ENCODE results near the gene SLC2A6. TPM values are rescaled to one million over a fixed set of nuclear protein-coding genes. Genes with fewer than 3 reads are reported as not detected.
A peak's percentile ranks its signal among the peaks of the same experiment; 100 is the strongest.

SLC2A6 gene
- polyA plus RNA-seq, 1 of the 3 experiments (the other 2 are of a cell fraction), result 5.2 TPM

- H3K27ac ChIP-seq (ENCODE audit: low read depth in 2 of 2, low read length in 1 of 2), result peak overlapping the region in 1 of 2 experiments; percentile 99; a peak in 2 of 4 replicates
- no peak overlapping the region for H3K4me2 ChIP-seq
- no peaks in the 10 kb centered on the region for H4K20me1 ChIP-seq (ENCODE audit: insufficient read depth)
- peaks cover 4% of the 10 kb centered on the region for H3F3A ChIP-seq (replicated peaks; ENCODE audit: insufficient read depth)
- H3K4me1 ChIP-seq (ENCODE audit: control insufficient read depth in 1 of 2, insufficient read depth in 2 of 2, low read depth in 1 of 2, low read length in 1 of 2), result peaks cover 0 to 68% of the 10 kb centered on the region in 2 experiments; a peak in 2 of 4 replicates
- no peak overlapping the region for H3K4me3 ChIP-seq (ENCODE audit: low read depth in 2 of 2, low read length in 1 of 2)
- H3K9ac ChIP-seq, result no peak overlapping the region
- CTCF ChIA-PET, result interaction anchor here (1.3 kb wide), 1 partner anchor 20 kb away, joined by 3 read pairs; no protein-coding TSS in a partner anchor
- H3K79me2 ChIP-seq (ENCODE audit: insufficient read depth), result no peaks in the 10 kb centered on the region
- H3K9me2 ChIP-seq, result no peaks in the 10 kb centered on the region
- no peaks in the 10 kb centered on the region for H3K36me3 ChIP-seq (replicated peaks in 1 of 2; ENCODE audit: control insufficient read depth in 1 of 2, insufficient read depth in 2 of 2, low read length in 1 of 2)
- H3K9me3 ChIP-seq, result no peaks in the 10 kb centered on the region
- POLR2A ChIA-PET, result interaction anchor here (0.5 to 3.4 kb wide), 11 partner anchors 9 to 167 kb away, joined by 3 to 37 read pairs (median 6); partner anchors contain the start of genes ADAMTSL2, DBH, FAM163B and MED22
- H2AFZ ChIP-seq (ENCODE audit: low read depth), result no peak overlapping the region
- TF ChIP-seq CTCF (IDR thresholded peaks at IDR 0.05), result no peak
- no peak for TF ChIP-seq FOXJ3 (CRISPR knock-in tag; IDR thresholded peaks at IDR 0.05)
- no peak for TF ChIP-seq RXRA (IDR thresholded peaks at IDR 0.05; ENCODE audit: borderline replicate concordance, low read depth)
- TF ChIP-seq JUND (IDR thresholded peaks at IDR 0.05), result no peak
- TF ChIP-seq TAF1 (IDR thresholded peaks at IDR 0.05; ENCODE audit: borderline replicate concordance, low read depth, low read length), result no peak
- no peak for TF ChIP-seq POLR2AphosphoS5 (IDR thresholded peaks at IDR 0.05; ENCODE audit: low read depth, low read length)
- no peak for TF ChIP-seq RCOR1 (IDR thresholded peaks at IDR 0.05; ENCODE audit: low read length)
- no peak for TF ChIP-seq CHD2 (IDR thresholded peaks at IDR 0.05; ENCODE audit: low read length, partially characterized antibody)
- TF ChIP-seq GABPA (IDR thresholded peaks at IDR 0.05; ENCODE audit: low read depth), result no peak
- no peak for TF ChIP-seq REST (IDR thresholded peaks at IDR 0.05; ENCODE audit: low read depth, low read length)
- TF ChIP-seq ELF1 (IDR thresholded peaks at IDR 0.05), result no peak
- no peak for TF ChIP-seq IRF3 (IDR thresholded peaks at IDR 0.05; ENCODE audit: low read depth, low read length)
- no peak for TF ChIP-seq MEF2A (IDR thresholded peaks at IDR 0.05; ENCODE audit: borderline replicate concordance, low read depth)
- TF ChIP-seq RFX5 (IDR thresholded peaks at IDR 0.05; ENCODE audit: low read length), result no peak
- H3K27me3 ChIP-seq (ENCODE audit: insufficient read depth), result no peaks in the 10 kb centered on the region
- DNase-seq, result no peak
- WGBS (ENCODE audit: low lambda C conversion rate), result 53% methylated on average over 5 of the region's 10 CpGs
These were observed 36.3 kb upstream of the SLC2A6 start for GRCh38 chr9:133515240-133515610.

Data from SK-N-SH (cell line).